ENCODE measurements around the gene PTPRN2.
"Not testable (repeated sequence)": the region's sequence is repeated elsewhere in the genome, so short reads cannot be mapped to it uniquely, and the experiment has no call there.

The PTPRN2 gene

GRCh38 chr7:158405771-158406170, 181.9 kb downstream of the PTPRN2 start:
- H3K27me3 ChIP-seq (ENCODE audit: control insufficient read depth, insufficient read depth, low read length); H3K4me1 ChIP-seq (ENCODE audit: control insufficient read depth, insufficient read depth, low read length): not testable (repeated sequence)

GRCh38 chr7:158405324-158405723, 182.3 kb downstream of the PTPRN2 start:
- Histone ChIP-seq H3K36me3 (ENCODE audit: control insufficient read depth, insufficient read depth, low read length) (no peaks in the 10 kb centered on the region), H3K4me1 (ENCODE audit: control insufficient read depth, insufficient read depth, low read length) (no peaks in the 10 kb centered on the region), H3K27ac (ENCODE audit: low read depth, low read length) (no peak overlapping the region), H3K27me3 (ENCODE audit: control insufficient read depth, insufficient read depth, low read length) (no peaks in the 10 kb centered on the region), H3K4me3 (ENCODE audit: low read depth, low read length) (no peak overlapping the region), H3K9me3 (ENCODE audit: control insufficient read depth, insufficient read depth, low read depth, low read length) (peaks cover 6% of the 10 kb centered on the region; the same call in 1 of the 2 replicates), H3K9ac (ENCODE audit: low read length) (no peak overlapping the region)

More at GRCh38 chr7:158405771-158406170, 181.9 kb downstream of the PTPRN2 start:
- H3K4me3 ChIP-seq (ENCODE audit: low read depth, low read length); H3K9me3 ChIP-seq (ENCODE audit: control insufficient read depth, insufficient read depth, low read depth, low read length); H3K36me3 ChIP-seq (ENCODE audit: control insufficient read depth, insufficient read depth, low read length); H3K9ac ChIP-seq (ENCODE audit: low read length); H3K27ac ChIP-seq (ENCODE audit: low read depth, low read length): not testable (repeated sequence)

DNA sequence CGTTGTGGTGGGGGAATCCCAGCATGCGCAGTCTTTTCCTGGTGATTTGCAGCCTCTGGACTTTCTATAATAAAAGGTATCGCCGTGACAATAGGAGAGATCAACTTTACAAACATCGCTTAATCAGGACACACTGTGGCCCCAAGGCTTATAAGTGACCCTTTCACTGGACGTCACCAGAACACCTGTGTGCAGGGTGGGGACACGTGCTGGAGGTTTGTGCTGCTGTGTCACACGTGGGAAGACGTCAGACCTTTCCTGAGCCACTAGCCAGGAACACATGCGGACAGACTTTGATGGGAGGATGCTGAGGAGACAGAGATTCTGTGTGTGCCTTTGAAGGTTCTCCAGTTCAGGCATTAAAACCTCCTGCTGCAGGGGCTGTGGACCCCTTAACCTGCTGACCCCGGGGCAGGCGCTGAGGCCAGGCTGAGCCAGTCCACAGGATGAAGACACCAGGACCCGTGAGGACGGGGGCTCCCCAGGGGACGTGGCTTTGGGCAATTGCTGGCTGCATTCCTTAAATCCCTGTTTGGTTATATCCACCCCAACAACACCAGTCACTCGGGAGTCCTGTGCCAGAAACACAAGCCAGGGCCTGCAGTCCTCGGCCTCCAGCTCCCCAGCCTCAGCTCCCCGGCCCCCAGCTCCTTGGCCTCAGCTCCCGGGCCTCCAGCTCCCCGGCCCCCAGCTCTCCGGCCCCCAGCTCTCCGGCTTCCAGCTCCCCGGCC, 183.4 kb downstream of the PTPRN2 start:
- Histone ChIP-seq H3K27me3 (ENCODE audit: control insufficient read depth, insufficient read depth, low read length) (no peaks in the 10 kb centered on the region), H3K9ac (ENCODE audit: low read length) (no peak overlapping the region), H3K9me3 (ENCODE audit: control insufficient read depth, insufficient read depth, low read depth, low read length) (peaks cover 6% of the 10 kb centered on the region; the same call in 1 of the 2 replicates), H3K27ac (ENCODE audit: low read depth, low read length) (no peak overlapping the region), H3K4me1 (ENCODE audit: control insufficient read depth, insufficient read depth, low read length) (no peaks in the 10 kb centered on the region), H3K36me3 (ENCODE audit: control insufficient read depth, insufficient read depth, low read length) (no peaks in the 10 kb centered on the region), H3K4me3 (ENCODE audit: low read depth, low read length) (no peak overlapping the region)

GRCh38 chr7:158403013-158403821, 184.4 kb downstream of the PTPRN2 start:
- no peaks in the 10 kb centered on the region for H3K27me3 ChIP-seq (ENCODE audit: control insufficient read depth, insufficient read depth, low read length)
- H3K9me3 ChIP-seq (ENCODE audit: control insufficient read depth, insufficient read depth, low read depth, low read length), result peaks cover 15% of the 10 kb centered on the region; the same call in 1 of the 2 replicates
- H3K36me3 ChIP-seq (ENCODE audit: control insufficient read depth, insufficient read depth, low read length), result no peaks in the 10 kb centered on the region
- H3K4me3 ChIP-seq (ENCODE audit: low read depth, low read length), result no peak overlapping the region
- H3K27ac ChIP-seq (ENCODE audit: low read depth, low read length), result no peak overlapping the region
- H3K9ac ChIP-seq (ENCODE audit: low read length), result no peak overlapping the region
- H3K4me1 ChIP-seq (ENCODE audit: control insufficient read depth, insufficient read depth, low read length), result no peaks in the 10 kb centered on the region

DNA sequence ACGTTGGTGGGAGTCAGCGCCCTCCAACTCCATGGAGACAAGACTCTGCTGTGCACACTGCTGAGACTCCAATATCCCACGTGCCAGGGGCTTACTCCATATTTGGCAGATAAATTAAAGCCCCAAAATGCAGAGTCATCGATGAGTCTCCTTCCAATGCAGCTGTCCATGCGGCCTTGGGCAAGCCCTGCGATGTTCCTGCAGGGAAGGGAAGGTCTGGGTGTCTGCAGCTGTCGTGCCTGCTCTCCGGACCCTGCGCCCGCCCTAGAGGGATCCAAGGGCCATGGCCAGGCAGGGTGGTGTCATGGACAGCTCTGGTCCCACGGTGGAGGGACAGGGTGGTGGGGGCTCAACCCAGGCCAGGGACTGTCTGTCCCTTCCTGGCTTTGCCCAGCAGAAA, 185.2 kb downstream of the PTPRN2 start:
- Histone ChIP-seq H3K27ac (ENCODE audit: low read depth, low read length) (no peak overlapping the region), H3K27me3 (ENCODE audit: control insufficient read depth, insufficient read depth, low read length) (no peaks in the 10 kb centered on the region), H3K36me3 (ENCODE audit: control insufficient read depth, insufficient read depth, low read length) (no peaks in the 10 kb centered on the region), H3K4me1 (ENCODE audit: control insufficient read depth, insufficient read depth, low read length) (no peaks in the 10 kb centered on the region), H3K9me3 (ENCODE audit: control insufficient read depth, insufficient read depth, low read depth, low read length) (peaks cover 20% of the 10 kb centered on the region; the same call in 1 of the 2 replicates), H3K4me3 (ENCODE audit: low read depth, low read length) (no peak overlapping the region), H3K9ac (ENCODE audit: low read length) (no peak overlapping the region)

GRCh38 chr7:158401826-158402225, 185.8 kb downstream of the PTPRN2 start:
- H3K27me3 ChIP-seq (ENCODE audit: control insufficient read depth, insufficient read depth, low read length), result no peaks in the 10 kb centered on the region
- no peak overlapping the region for H3K9ac ChIP-seq (ENCODE audit: low read length)
- no peak overlapping the region for H3K27ac ChIP-seq (ENCODE audit: low read depth, low read length)
- no peaks in the 10 kb centered on the region for H3K36me3 ChIP-seq (ENCODE audit: control insufficient read depth, insufficient read depth, low read length)
- H3K4me3 ChIP-seq (ENCODE audit: low read depth, low read length), result no peak overlapping the region
- no peaks in the 10 kb centered on the region for H3K4me1 ChIP-seq (ENCODE audit: control insufficient read depth, insufficient read depth, low read length)
- H3K9me3 ChIP-seq (ENCODE audit: control insufficient read depth, insufficient read depth, low read depth, low read length), result peaks cover 20% of the 10 kb centered on the region; the same call in 1 of the 2 replicates

DNA sequence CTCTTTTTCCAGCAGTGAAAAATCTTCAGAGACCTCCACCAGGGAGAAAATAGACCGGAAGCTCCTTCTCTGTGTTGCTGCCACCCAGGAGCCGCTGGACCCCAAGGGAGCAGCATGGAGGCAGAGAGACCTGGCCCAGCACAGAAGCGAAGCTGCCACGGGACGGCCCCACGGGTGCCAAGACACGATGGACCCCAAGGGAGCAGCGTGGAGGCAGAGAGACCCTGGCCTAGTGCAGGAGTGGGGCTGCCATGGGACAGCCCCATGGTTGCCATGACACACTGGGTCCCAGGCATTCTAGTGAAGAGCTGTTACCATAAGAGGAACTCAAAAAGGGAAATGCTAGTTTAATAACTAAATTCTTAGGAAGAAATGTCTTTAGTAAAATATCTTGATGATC, 186.3 kb downstream of the PTPRN2 start:
- Histone ChIP-seq H3K4me3 (ENCODE audit: low read depth, low read length) (no peak overlapping the region), H3K9ac (ENCODE audit: low read length) (no peak overlapping the region), H3K4me1 (ENCODE audit: control insufficient read depth, insufficient read depth, low read length) (no peaks in the 10 kb centered on the region), H3K27ac (ENCODE audit: low read depth, low read length) (no peak overlapping the region), H3K36me3 (ENCODE audit: control insufficient read depth, insufficient read depth, low read length) (no peaks in the 10 kb centered on the region), H3K9me3 (ENCODE audit: control insufficient read depth, insufficient read depth, low read depth, low read length) (peaks cover 19% of the 10 kb centered on the region; the same call in 1 of the 2 replicates), H3K27me3 (ENCODE audit: control insufficient read depth, insufficient read depth, low read length) (no peaks in the 10 kb centered on the region)

DNA sequence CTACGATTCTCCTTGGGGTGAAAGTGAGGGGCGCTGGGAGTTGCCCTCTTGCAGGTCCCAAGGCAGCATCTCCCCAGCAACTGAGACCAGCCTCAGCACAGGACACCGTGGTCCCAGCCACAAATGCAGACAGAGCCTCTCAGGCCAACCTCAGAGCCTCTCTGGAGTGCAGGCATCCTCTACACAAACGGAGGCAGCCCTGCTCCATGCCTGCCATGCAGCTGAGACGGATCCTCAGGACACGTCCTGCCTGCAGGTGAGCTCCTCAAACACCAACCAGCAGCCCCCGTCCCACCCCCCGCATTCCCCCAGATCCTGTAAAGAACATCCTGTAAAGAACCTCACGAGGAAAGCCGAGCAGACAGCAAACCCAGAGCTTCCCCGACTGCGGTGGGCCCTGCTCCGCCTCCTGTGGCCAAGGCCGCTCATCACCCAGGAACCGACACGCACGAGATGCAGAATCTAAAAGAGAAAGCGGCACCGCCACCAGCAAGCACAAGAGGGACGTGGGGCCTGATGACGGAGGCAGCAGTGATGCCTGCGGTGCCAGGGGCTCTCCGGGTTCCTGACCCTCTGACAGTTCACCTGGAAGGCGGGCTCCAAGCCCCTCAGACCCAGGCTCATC, 186.9 kb downstream of the PTPRN2 start:
- Histone ChIP-seq H3K27ac (ENCODE audit: low read depth, low read length) (no peak overlapping the region), H3K9ac (ENCODE audit: low read length) (no peak overlapping the region), H3K9me3 (ENCODE audit: control insufficient read depth, insufficient read depth, low read depth, low read length) (peaks cover 21% of the 10 kb centered on the region; the same call in 1 of the 2 replicates), H3K27me3 (ENCODE audit: control insufficient read depth, insufficient read depth, low read length) (no peaks in the 10 kb centered on the region), H3K4me3 (ENCODE audit: low read depth, low read length) (no peak overlapping the region), H3K4me1 (ENCODE audit: control insufficient read depth, insufficient read depth, low read length) (no peaks in the 10 kb centered on the region), H3K36me3 (ENCODE audit: control insufficient read depth, insufficient read depth, low read length) (no peaks in the 10 kb centered on the region)

DNA sequence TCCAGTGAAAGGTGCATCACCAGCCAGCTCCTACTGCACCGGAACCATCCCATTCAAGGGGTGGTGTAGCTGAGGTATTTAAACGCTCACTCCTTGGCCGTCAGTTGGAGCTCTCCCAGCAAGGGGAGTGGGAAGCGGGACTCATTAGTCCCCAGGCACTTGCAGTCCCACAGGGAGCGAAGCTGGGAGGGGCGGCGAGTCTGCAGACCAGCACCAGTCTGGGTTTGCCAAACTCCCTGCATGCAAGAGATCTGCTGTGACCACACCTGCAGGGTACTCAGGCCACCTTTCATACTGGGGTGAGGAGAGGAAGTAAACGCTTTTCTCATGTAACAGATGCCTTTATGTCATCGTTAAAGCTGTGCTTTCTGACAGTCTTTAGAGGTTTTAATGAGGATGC, 187.9 kb downstream of the PTPRN2 start:
- Histone ChIP-seq H3K36me3 (ENCODE audit: control insufficient read depth, insufficient read depth, low read length) (no peaks in the 10 kb centered on the region), H3K27me3 (ENCODE audit: control insufficient read depth, insufficient read depth, low read length) (no peaks in the 10 kb centered on the region), H3K27ac (ENCODE audit: low read depth, low read length) (no peak overlapping the region), H3K4me3 (ENCODE audit: low read depth, low read length) (no peak overlapping the region), H3K9ac (ENCODE audit: low read length) (no peak overlapping the region), H3K4me1 (ENCODE audit: control insufficient read depth, insufficient read depth, low read length) (no peaks in the 10 kb centered on the region), H3K9me3 (ENCODE audit: control insufficient read depth, insufficient read depth, low read depth, low read length) (peaks cover 19% of the 10 kb centered on the region; the same call in 1 of the 2 replicates)

GRCh38 chr7:158398750-158399149, 188.9 kb downstream of the PTPRN2 start:
- Histone ChIP-seq H3K36me3 (ENCODE audit: control insufficient read depth, insufficient read depth, low read length) (no peaks in the 10 kb centered on the region), H3K4me1 (ENCODE audit: control insufficient read depth, insufficient read depth, low read length) (no peaks in the 10 kb centered on the region), H3K27me3 (ENCODE audit: control insufficient read depth, insufficient read depth, low read length) (peaks cover 4% of the 10 kb centered on the region; the same call in 1 of the 2 replicates), H3K9me3 (ENCODE audit: control insufficient read depth, insufficient read depth, low read depth, low read length) (peaks cover 19% of the 10 kb centered on the region; the same call in 1 of the 2 replicates), H3K9ac (ENCODE audit: low read length) (no peak overlapping the region), H3K4me3 (ENCODE audit: low read depth, low read length) (no peak overlapping the region), H3K27ac (ENCODE audit: low read depth, low read length) (no peak overlapping the region)
